Measurements from ENCODE around the gene HHIPL2.
"Not testable (repeated sequence)": the region's sequence is repeated elsewhere in the genome, so short reads cannot be mapped to it uniquely, and the experiment has no call there.

HHIPL2 gene

GRCh38 chr1:222540598-222540995, 7.3 kb downstream of the HHIPL2 start:
- DNase-seq (ENCODE audit: low read depth in 1 of 2, low spot score in 1 of 2): no peak

DNA sequence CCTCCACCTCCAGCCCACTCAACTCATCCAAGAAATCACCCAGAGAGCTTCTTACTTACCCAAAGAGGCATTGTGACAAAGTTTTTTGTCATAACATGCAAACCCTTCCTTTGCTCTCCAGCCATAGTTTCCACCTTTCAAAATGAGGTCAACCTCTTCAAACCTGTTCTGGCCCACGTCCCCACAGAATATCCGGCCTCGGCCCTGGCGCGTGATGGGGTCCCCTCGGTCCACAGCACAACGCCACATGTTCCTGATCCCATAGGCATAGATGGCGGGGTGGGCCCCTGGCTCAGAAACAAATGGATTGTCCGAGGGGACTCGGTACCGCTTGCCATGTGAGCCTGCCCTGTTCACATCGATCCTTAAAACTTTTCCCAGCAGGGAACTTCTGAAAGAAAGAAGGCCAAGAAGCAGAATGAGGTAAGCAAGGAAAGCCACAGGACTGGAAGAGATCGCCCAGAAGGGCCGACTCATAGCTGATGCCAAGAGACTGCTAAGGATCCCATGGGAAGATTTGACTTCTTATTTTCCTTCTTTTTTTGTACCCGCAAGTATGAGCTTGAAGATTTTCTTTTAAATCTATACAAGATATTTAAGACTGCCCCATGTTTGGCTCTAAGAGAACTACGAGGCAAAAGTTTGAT, 7.8 kb downstream of the HHIPL2 start:
- DNase-seq (ENCODE audit: low read depth in 1 of 2, low spot score in 1 of 2): no peak

GRCh38 chr1:222535455-222535854, 12.4 kb downstream of the HHIPL2 start:
- no peak for DNase-seq (ENCODE audit: low read depth in 1 of 2, low spot score in 1 of 2)

DNA sequence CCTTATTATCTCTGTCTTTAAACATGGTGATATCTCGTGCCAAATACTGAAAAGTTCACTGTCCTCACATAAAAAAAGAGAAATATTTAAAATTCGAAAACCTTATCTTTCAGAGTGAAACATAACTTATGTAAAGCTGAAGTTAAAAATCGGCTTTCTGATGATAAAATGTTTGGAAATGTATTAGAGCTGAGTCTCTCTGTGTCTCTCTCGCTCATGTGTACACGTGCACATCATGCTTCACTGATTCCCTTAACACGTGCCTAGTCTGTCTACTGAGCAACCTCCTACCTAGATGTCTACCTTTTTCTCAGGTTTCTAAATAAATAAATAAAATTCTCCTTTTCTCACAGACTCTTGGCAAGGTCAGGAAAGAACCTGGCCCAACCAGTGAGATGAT, 17.1 kb downstream of the HHIPL2 start:
- DNase-seq (ENCODE audit: low read depth in 1 of 2, low spot score in 1 of 2): no peak

GRCh38 chr1:222529916-222530315, 18.0 kb downstream of the HHIPL2 start:
- DNase-seq (ENCODE audit: low read depth in 1 of 2, low spot score in 1 of 2): no peak

- DNase-seq (ENCODE audit: low read depth in 1 of 2, low spot score in 1 of 2): no peak
These were observed 18.7 kb downstream of the HHIPL2 start for GRCh38 chr1:222529181-222529580.

DNA sequence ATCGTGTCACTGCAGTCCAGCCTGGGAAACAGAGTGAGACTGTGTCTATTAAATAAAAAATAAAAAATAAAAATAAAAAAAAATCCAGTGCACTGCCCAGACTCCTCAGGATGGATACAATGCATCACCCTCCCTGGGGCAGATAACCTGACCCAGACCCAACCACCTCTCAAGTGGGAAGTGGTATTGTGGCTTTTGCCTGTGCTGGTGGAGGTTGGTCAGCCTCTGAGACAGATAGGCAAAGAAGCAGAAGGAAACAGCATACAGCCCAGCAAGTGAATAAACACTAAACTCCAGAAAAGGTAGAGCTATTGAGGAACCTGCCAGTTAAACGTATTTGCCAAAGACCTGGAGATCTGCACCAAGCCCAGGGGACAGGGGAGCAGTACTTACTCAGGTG, 22.0 kb downstream of the HHIPL2 start:
- no peak for DNase-seq (ENCODE audit: low read depth in 1 of 2, low spot score in 1 of 2)

- no peak for DNase-seq (ENCODE audit: low read depth in 1 of 2, low spot score in 1 of 2)
These were observed 24.1 kb downstream of the HHIPL2 start for GRCh38 chr1:222523852-222524251.

- no peak for DNase-seq (ENCODE audit: low read depth in 1 of 2, low spot score in 1 of 2)
These were observed 25.6 kb downstream of the HHIPL2 start for GRCh38 chr1:222522105-222522915.

DNA sequence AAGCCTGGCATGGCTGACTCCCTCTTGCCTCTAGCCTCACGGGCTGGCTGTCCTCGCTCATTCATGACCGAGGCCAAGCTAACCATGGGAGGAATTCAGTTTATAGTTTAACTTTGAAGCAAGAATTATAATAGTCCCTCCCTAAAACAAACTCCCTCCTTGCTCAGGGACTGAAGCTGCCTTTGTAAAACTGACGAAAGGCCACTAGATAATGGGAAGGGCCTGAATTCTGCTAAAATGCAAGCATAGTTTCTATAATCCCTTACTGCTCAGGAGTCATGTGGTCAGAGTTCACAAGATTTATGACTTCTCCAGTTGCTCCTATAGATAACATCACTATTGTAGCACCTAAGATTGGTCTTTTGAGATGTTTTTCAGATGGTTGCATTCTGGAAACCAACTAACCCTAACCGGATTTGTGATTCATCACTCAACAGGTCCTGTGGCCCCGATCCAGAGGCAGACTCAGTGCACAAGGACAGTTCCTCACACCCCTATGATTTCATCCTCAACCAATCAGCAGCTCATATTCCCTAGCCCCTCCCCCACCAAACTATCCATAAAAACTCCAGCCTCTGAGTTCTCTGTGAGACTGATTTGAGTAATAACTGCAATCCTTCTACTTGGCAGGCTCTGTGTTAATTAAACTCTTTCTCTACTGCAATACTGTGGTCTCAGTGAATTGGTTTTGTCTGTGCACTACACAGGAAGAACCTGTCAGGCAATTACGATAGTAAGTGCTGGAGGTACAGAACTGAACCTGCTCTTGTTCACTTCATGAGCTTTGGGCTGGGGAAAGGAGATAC, 26.4 kb downstream of the HHIPL2 start:
- DNase-seq (ENCODE audit: low read depth in 1 of 2, low spot score in 1 of 2): no peak

DNA sequence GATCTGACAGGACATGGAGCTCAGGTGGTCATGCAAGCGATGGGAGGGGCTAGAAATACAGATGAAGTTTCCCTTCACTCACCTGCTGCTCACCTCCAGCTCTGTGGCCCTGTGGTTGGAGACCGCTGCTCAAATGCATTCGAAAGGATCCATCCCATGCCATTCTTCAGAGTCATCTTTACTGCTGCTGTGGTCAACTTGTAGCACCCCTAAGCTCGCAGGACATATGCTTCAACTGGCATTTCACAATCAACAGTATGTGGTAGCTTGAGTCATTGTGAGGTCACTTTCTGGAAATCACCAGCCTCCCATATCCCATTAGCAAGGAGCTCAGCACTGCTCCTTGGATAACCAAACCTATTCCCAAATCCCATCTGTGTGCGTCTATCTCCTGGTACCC, 58.4 kb downstream of the HHIPL2 start:
- not testable (repeated sequence) for DNase-seq (ENCODE audit: low read depth in 1 of 2, low spot score in 1 of 2)

DNA sequence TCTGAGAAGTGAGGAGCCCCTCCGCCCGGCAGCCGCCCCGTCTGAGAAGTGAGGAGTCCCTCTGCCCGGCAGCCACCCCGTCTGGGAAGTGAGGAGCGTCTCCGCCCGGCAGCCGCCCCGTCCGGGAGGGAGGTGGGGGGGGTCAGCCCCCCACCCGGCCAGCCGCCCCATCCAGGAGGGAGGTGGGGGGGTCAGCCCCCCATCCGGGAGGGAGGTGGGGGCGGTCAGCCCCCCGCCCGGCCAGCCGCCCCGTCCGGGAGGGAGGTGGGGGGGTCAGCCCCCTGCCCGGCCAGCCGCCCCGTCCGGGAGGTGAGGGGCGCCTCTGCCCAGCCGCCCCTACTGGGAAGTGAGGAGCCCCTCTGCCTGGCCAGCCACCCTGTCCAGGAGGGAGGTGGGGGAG, 60.1 kb downstream of the HHIPL2 start:
- not testable (repeated sequence) for DNase-seq (ENCODE audit: low read depth in 1 of 2, low spot score in 1 of 2)

- DNase-seq (ENCODE audit: low read depth in 1 of 2, low spot score in 1 of 2): not testable (repeated sequence)
These were observed 63.9 kb downstream of the HHIPL2 start for GRCh38 chr1:222484005-222484404.

DNA sequence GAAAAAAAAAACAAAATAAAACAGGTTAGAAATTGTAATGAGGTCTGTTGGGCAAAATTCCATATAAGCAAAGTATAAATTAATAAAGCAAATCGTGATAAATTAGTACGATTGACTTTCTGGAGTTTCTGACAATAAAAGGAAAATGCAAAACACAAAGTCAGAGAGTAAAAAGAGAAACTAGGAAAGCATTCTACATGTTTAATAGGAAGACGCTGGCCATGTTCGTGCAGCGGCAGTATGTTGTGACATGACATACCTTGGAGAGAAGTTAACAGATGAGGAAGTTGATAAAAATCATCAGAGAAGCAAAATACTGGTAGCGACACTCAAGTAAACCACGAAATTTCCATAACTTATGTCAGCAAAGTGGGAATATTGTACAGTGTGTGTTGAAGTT, 68.3 kb downstream of the HHIPL2 start:
- DNase-seq (ENCODE audit: low read depth in 1 of 2, low spot score in 1 of 2): not testable (repeated sequence)

DNA sequence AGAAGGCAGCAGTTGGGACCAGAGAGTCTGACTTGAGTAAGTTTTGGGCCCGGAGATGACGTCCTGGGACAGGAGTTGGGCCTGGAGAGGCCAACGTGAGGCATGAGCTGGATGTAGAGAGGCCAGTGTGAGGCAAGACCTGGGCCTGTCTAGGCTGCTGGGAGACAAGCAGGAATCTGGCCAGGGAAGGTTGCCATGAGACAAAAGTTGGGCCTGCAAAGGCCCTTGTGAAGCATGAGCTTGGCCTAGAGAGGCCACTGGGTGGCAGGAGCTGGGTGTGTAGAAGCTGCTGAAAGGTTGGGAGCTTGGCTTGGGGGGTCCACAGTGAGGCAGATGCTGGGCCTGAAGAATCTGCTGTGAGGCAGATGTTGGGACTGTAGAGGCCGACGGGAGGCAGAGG, 71.5 kb downstream of the HHIPL2 start:
- DNase-seq (ENCODE audit: low read depth in 1 of 2, low spot score in 1 of 2): not testable (repeated sequence)

GRCh38 chr1:222473717-222474116, 74.2 kb downstream of the HHIPL2 start:
- DNase-seq (ENCODE audit: low read depth in 1 of 2, low spot score in 1 of 2): not testable (repeated sequence)

DNA sequence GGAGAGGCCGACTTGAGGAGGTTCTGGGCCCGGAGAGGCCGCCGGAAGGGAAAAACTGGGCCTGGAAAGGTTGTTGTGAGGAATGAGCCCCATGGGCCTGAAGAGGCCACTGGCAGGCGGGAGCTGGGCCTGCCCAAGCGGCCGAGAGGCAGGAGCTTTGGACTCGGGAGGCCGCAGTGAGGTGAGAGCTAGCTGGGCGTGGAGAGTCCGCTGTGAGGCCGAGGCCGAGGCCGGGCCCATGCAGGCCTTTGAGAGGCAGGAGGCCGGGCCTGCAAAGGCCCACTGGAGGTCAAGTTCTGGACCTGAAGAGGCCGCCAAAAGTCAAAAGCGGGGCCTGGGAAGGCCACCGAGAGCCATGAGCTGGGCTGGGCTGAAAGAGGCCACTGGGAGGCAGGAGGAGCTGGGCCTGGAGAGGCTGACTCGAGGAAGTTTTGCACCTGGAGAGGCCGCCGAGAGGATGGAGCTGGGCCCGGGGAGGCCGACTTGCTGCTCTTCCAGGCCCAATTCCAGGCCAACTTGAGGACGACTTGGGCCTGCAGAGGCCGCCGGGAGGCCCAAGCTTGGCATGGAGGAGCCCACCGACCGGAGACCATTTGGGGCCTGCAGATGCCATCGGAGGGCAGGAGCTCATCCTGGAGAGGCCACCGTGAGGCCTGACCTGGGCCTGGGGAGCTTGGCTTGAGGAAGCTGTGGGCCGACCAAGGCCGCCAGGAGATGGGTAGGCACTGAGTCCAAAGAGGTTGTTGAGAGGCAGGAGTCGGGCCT, 74.9 kb downstream of the HHIPL2 start:
- not testable (repeated sequence) for DNase-seq (ENCODE audit: low read depth in 1 of 2, low spot score in 1 of 2)

Data from activated T-helper 1 cell treated with anti-CD3 and anti-CD28 coated beads, Interleukin-2, amount 50 U/mL, for 16 hours (primary cell).